ENCODE data around the gene SPPL2C.
A peak's percentile ranks its signal among the peaks of the same experiment; 100 is the strongest.

SPPL2C gene

DNA sequence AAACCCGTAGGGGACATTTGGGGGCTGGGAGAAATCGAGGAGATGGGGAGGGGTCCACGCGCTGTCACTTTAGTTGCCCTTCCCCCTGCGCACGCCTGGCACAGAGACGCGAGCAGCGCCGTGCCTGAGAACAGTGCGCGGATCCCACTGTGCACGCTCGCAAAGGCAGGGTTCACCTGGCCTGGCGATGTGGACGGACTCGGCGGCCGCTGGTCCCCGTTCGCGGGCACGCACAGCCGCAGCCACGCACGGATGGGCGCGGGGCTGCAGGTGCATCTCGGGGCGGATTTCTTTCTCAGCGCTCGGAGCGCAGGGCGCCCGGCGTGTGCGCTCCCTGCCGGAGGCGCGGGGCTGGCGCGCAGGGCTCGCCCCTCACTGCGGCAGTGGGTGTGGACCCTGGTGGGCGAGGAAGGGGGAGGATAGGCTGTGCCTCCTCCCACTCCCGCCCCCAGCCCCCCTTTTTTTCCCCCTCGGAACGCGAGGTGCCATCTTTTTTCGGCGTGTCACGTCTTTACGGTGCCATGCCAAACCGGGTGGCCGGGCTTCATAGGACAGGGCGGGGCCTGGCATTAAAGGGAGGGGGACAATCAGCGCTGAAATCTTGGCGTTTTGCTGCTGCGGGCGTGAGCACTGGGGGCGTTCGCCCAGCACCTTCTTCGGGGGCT lies 50.8 kb downstream of the SPPL2C start:
- Histone ChIP-seq H3K9me3 (ENCODE audit: insufficient read depth, low read length) (no peaks in the 10 kb centered on the region), H3K27me3 (ENCODE audit: low read depth, low read length) (0 out of 2 replicates have a peak, but pooled peaks cover 3% of the 10 kb centered on the region), H3K4me3 (ENCODE audit: low read length) (peak overlapping the region; percentile 88), H3K36me3 (replicated peaks; ENCODE audit: low read depth, low read length) (no peaks in the 10 kb centered on the region), H3K4me1 (ENCODE audit: low read length) (no peaks in the 10 kb centered on the region; the same call in 1 of the 2 replicates), H4K20me1 (ENCODE audit: insufficient read depth, low read length) (no peaks in the 10 kb centered on the region), H3K27ac (ENCODE audit: low read length) (no peak overlapping the region), H3K79me2 (ENCODE audit: low read length) (no peaks in the 10 kb centered on the region), H3K9ac (ENCODE audit: low read length) (peak overlapping the region; percentile 68; the same call in 1 of the 2 replicates), H2AFZ (ENCODE audit: low read depth, low read length) (peak overlapping the region; percentile 94), H3K4me2 (ENCODE audit: low read length) (peak overlapping the region; percentile 82)
- no peak for TF ChIP-seq CTCF (IDR thresholded peaks at IDR 0.05; ENCODE audit: low read depth, low read length)
- no peak for TF ChIP-seq EZH2phosphoT487 (IDR thresholded peaks at IDR 0.05; ENCODE audit: low read depth)

GRCh38 chr17:45895969-45896785 lies 51.5 kb downstream of the SPPL2C start:
- Histone ChIP-seq H3K9me3 (ENCODE audit: insufficient read depth, low read length) (no peaks in the 10 kb centered on the region), H3K4me1 (ENCODE audit: low read length) (no peaks in the 10 kb centered on the region; the same call in 1 of the 2 replicates), H3K27me3 (ENCODE audit: low read depth, low read length) (no peaks in the 10 kb centered on the region), H2AFZ (ENCODE audit: low read depth, low read length) (no peak overlapping the region), H3K4me3 (ENCODE audit: low read length) (no peak overlapping the region), H3K79me2 (ENCODE audit: low read length) (no peaks in the 10 kb centered on the region), H3K27ac (ENCODE audit: low read length) (no peak overlapping the region), H3K4me2 (ENCODE audit: low read length) (no peak overlapping the region), H4K20me1 (ENCODE audit: insufficient read depth, low read length) (no peaks in the 10 kb centered on the region), H3K9ac (ENCODE audit: low read length) (no peak overlapping the region), H3K36me3 (replicated peaks; ENCODE audit: low read depth, low read length) (no peaks in the 10 kb centered on the region)
- TF ChIP-seq CTCF (IDR thresholded peaks at IDR 0.05; ENCODE audit: low read depth, low read length): no peak

All from OCI-LY3 (cell line).